ENCODE data around the gene ARFRP1. TPM values are rescaled to one million over a fixed set of nuclear protein-coding genes. Genes with fewer than 3 reads are reported as not detected.

ARFRP1 gene
- total RNA-seq, 4 donors from 2014 or later = 46.2 to 75.4 (median 56.2) TPM

DNA sequence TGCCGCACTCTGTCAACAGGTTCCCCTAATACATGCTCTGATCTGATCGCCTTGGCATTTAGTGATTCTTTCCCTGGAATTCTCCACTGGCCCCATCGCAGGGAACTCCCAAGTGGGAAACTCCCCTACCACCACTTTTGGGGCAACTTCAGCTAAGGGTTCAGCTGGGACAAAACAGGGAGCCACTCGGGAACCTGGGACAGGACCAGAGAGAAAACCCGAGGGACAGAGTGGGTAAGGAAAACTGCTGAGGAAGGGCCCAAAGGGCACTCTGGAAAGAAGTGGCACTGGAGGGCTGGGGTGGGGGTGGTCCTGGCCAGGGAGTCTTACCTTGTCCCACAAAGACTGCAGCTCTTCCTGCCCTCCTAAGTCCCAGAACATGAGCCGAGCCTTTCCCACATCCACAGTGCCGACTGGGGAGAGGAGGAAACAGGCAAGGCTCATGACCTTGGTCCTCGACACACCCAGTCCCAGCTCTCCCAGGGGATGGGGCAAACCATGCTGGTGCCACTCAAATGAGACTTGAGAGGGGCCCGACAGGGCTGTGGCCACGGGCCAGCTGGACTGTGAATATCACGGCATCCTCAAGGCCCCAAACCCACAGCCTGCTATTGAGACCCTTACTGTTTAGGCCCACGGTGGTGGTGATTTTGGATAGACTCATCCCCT is 1.6 kb downstream of the ARFRP1 start:
- intact Hi-C loops (cut with DNase I; ENCODE audit: low total_unique reads) (no loop called here), in situ Hi-C loops (cut with MboI; ENCODE audit: low pct_ligation_motif_present in 1 of 4, low pct_unique_long_range_greater_than_20kb in 1 of 4, low sequenced_read_pairs in 3 of 4) (no loop called here)
- Histone ChIP-seq H3K27ac (peak overlapping the region; percentile 90 to 95 (median 92)), H3K36me3 (peaks cover 0 to 12% (median 4%) of the 10 kb centered on the region in 4 donors), H3K9me3 (no peaks in the 10 kb centered on the region), H3K27me3 (no peaks in the 10 kb centered on the region), H3K4me3 (peak overlapping the region in 1 of 4 donors; percentile 70), H3K4me1 (peaks cover 18 to 25% (median 23%) of the 10 kb centered on the region in 4 donors)
- TF ChIP-seq POLR2AphosphoS5 (IDR thresholded peaks at IDR 0.05) (no peak), POLR2A (IDR thresholded peaks at IDR 0.05) (no peak)
- 70 to 73% methylated on average over 2 to 12 of the region's 12 CpGs for WGBS, 2 donors (ENCODE audit: low coverage in 1 of 2)
- DNase-seq = peak; percentile 37

GRCh38 chr20:63705232-63706026 is 2.3 kb downstream of the ARFRP1 start:
- no peak for DNase-seq
- in situ Hi-C loops (cut with MboI; ENCODE audit: low pct_ligation_motif_present in 1 of 4, low pct_unique_long_range_greater_than_20kb in 1 of 4, low sequenced_read_pairs in 3 of 4) (no loop called here), intact Hi-C loops (cut with DNase I; ENCODE audit: low total_unique reads) (no loop called here)
- Histone ChIP-seq H3K27ac (peak overlapping the region in 1 of 4 donors; percentile 90), H3K4me3 (no peak overlapping the region), H3K9me3 (no peaks in the 10 kb centered on the region), H3K27me3 (no peaks in the 10 kb centered on the region), H3K4me1 (peaks cover 18 to 25% (median 23%) of the 10 kb centered on the region in 4 donors), H3K36me3 (peaks cover 0 to 8% (median 3%) of the 10 kb centered on the region in 4 donors)
- no peak for TF ChIP-seq POLR2A (IDR thresholded peaks at IDR 0.05)
- no peak for TF ChIP-seq CTCF (IDR thresholded peaks at IDR 0.05)
- no peak for TF ChIP-seq EP300 (IDR thresholded peaks at IDR 0.05; ENCODE audit: low read depth)
- no peak for TF ChIP-seq POLR2AphosphoS5 (IDR thresholded peaks at IDR 0.05)
- 70 to 86% methylated on average over 2 to 8 of the region's 8 CpGs for WGBS, 2 donors (ENCODE audit: low coverage in 1 of 2)

DNA sequence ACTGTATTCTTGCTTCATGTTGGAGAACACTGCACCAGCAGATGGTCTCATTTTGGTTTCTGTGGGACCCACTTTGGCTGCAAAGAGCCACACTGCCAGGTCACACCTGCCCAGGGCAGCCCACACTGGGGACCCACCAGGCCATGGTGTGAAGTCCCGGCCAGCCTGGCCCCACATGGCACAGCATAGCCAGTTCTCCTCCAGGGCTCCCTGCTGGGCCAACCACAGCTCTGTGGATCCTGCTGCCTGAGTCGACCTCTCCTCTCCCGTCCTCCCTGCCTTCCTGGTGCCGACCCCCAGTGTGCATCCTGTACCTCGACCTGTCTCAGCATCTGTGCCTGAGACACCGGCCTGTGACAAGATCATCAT is 3.0 kb downstream of the ARFRP1 start:
- in situ Hi-C loops (cut with MboI; ENCODE audit: low pct_ligation_motif_present in 1 of 4, low pct_unique_long_range_greater_than_20kb in 1 of 4, low sequenced_read_pairs in 3 of 4) = no loop called here
- TF ChIP-seq POLR2A (IDR thresholded peaks at IDR 0.05) (no peak), CTCF (IDR thresholded peaks at IDR 0.05) (no peak), POLR2AphosphoS5 (IDR thresholded peaks at IDR 0.05) (no peak), EP300 (IDR thresholded peaks at IDR 0.05; ENCODE audit: low read depth) (no peak)

DNA sequence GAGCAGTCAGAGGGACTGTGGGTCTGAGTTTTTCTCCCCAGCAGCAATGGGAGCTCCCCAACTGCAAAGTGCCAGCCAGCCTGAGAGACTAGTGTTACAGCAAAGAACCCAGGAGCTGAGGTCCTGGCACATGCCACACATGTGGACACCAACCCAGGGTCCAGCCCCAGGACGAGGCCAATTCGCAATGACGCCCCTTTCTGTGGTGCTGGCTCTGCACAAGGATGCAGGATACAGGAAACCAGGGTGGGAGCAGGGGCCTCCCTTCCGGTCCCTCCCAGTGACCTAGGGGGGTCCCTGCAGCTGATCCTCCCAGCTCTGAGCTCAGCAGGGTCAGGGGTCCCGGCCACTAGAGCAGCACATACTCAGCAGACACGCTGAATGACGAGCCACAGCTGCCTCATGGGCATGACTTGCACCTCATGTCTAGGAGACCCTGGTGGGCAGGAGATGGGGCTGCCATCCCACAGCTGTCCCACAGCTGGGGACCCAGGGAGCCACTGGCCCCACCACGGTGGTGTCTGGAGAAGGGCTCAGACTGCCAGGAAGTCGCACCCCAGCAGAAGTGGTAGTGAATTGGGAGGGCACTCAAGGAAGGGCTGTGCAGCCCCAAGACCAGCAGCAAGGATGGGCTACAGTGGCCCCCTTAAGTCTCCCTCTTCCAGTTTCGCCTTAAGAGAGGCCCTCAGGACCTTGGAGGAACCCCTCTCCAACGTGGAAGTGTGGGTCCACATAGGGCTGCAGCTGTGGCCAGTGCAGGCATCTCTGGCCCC is 3.6 kb downstream of the ARFRP1 start:
- Histone ChIP-seq H3K4me3 (no peak overlapping the region), H3K4me1 (peaks cover 15 to 26% (median 22%) of the 10 kb centered on the region in 4 donors), H3K27ac (no peak overlapping the region), H3K9me3 (no peaks in the 10 kb centered on the region), H3K27me3 (no peaks in the 10 kb centered on the region), H3K36me3 (peaks cover 0 to 8% (median 3%) of the 10 kb centered on the region in 4 donors)
- WGBS, 2 donors (ENCODE audit: low coverage in 1 of 2) = 87 to 100% methylated on average over 1 to 11 of the region's 11 CpGs
- in situ Hi-C loops (cut with MboI; ENCODE audit: low pct_ligation_motif_present in 1 of 4, low pct_unique_long_range_greater_than_20kb in 1 of 4, low sequenced_read_pairs in 3 of 4) (no loop called here), intact Hi-C loops (cut with DNase I; ENCODE audit: low total_unique reads) (no loop called here)
- DNase-seq = no peak
- no peak for TF ChIP-seq POLR2A (IDR thresholded peaks at IDR 0.05)
- no peak for TF ChIP-seq CTCF (IDR thresholded peaks at IDR 0.05)
- no peak for TF ChIP-seq POLR2AphosphoS5 (IDR thresholded peaks at IDR 0.05)
- no peak for TF ChIP-seq EP300 (IDR thresholded peaks at IDR 0.05; ENCODE audit: low read depth)

More for the DNA sequence above, 3.0 kb downstream of the ARFRP1 start:
- WGBS, 2 donors (ENCODE audit: low coverage in 1 of 2) = 92% methylated on average over 5 of the region's 6 CpGs; no CpG with 5 or more reads in 1 of the 2 donors
- peaks cover 18 to 25% (median 23%) of the 10 kb centered on the region in 4 donors for H3K4me1 ChIP-seq
- no peaks in the 10 kb centered on the region for H3K9me3 ChIP-seq
- H3K27ac ChIP-seq = no peak overlapping the region
- H3K36me3 ChIP-seq = peaks cover 0 to 8% (median 3%) of the 10 kb centered on the region in 4 donors
- no peaks in the 10 kb centered on the region for H3K27me3 ChIP-seq
- no peak for DNase-seq
- H3K4me3 ChIP-seq = no peak overlapping the region
- intact Hi-C loops (cut with DNase I; ENCODE audit: low total_unique reads) = no loop called here

All from transverse colon (tissue), 4 donors.